OCI-M2 (cell line): Measurements from ENCODE around the gene TENM4.

ENCODE experiments used
- DNase-seq: peaks from one replicate; lab custom pipeline; 2025; ENCODE audit not compliant: unreplicated experiment; lab: John Stamatoyannopoulos, UW

TENM4 gene

GRCh38 chr11:78772186-78772585, 668.6 kb downstream of the TENM4 start:
- DNase-seq = no peak

GRCh38 chr11:78770931-78771330, 669.9 kb downstream of the TENM4 start:
- DNase-seq = no peak

- DNase-seq = no peak
These were observed 671.9 kb downstream of the TENM4 start for GRCh38 chr11:78768971-78769370.

- DNase-seq = no peak
These were observed 672.5 kb downstream of the TENM4 start for GRCh38 chr11:78768345-78768744.

GRCh38 chr11:78767027-78767932, 673.5 kb downstream of the TENM4 start:
- DNase-seq = no peak

GRCh38 chr11:78764946-78765345, 675.9 kb downstream of the TENM4 start:
- DNase-seq = no peak

GRCh38 chr11:78763664-78764063, 677.2 kb downstream of the TENM4 start:
- DNase-seq = no peak

GRCh38 chr11:78762105-78762504, 678.7 kb downstream of the TENM4 start:
- no peak for DNase-seq

GRCh38 chr11:78759071-78759470, 681.8 kb downstream of the TENM4 start:
- no peak for DNase-seq

GRCh38 chr11:78753297-78753696, 687.5 kb downstream of the TENM4 start:
- DNase-seq = no peak

GRCh38 chr11:78752494-78752893, 688.3 kb downstream of the TENM4 start:
- DNase-seq = no peak

GRCh38 chr11:78748918-78749690, 691.7 kb downstream of the TENM4 start:
- DNase-seq = no peak

- no peak for DNase-seq
These were observed 695.9 kb downstream of the TENM4 start for GRCh38 chr11:78744949-78745348.

GRCh38 chr11:78744202-78744601, 696.6 kb downstream of the TENM4 start:
- DNase-seq = no peak

- DNase-seq = no peak
These were observed 698.4 kb downstream of the TENM4 start for GRCh38 chr11:78742430-78742829.

- DNase-seq = no peak
These were observed 699.1 kb downstream of the TENM4 start for GRCh38 chr11:78741741-78742140.

- DNase-seq = no peak
These were observed 700.4 kb downstream of the TENM4 start for GRCh38 chr11:78740199-78741071.

GRCh38 chr11:78737891-78738290, 702.9 kb downstream of the TENM4 start:
- no peak for DNase-seq

GRCh38 chr11:78737301-78737700, 703.5 kb downstream of the TENM4 start:
- no peak for DNase-seq

- no peak for DNase-seq
These were observed 705.1 kb downstream of the TENM4 start for GRCh38 chr11:78735711-78736110.

- DNase-seq = no peak
These were observed 707.8 kb downstream of the TENM4 start for GRCh38 chr11:78733031-78733430.
